GM18868 (cell line): Measurements from ENCODE around the gene TOMM7.
"Not testable (repeated sequence)": the region's sequence is repeated elsewhere in the genome, so short reads cannot be mapped to it uniquely, and the experiment has no call there.

Source experiments
- ATAC-seq: cut with Tn5 transposase; IDR thresholded peaks from one replicate; pipeline ENCODE4 v1.9.1; 2021; ENCODE audit warnings: mild to moderate bottlenecking, moderate library complexity; ENCODE audit not compliant: unreplicated experiment

Gene TOMM7

GRCh38 chr7:22790640-22791039, 32.0 kb downstream of the TOMM7 start:
- not testable (repeated sequence) for ATAC-seq

DNA sequence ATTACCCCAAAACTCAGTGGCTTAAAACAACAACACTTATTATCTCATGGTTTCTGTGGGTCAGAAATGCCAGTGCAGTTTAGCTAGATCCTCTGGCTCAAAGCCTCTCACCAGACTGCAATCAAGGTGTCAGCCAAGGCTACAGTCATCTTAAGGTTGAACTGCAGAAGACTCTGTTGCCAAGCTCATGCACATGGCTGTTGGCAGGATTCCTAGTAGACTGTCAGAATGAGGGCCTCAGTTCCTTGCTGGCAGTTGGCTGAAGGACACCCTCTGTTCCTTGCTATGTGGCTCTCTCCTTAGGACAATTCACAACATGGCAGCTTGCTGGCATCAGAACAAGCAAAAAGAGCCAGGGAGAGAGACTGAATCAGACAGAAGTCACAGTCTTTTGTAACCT, 34.7 kb downstream of the TOMM7 start:
- ATAC-seq, result no peak

- ATAC-seq, result no peak
Observed at GRCh38 chr7:22786290-22786932, 36.2 kb downstream of the TOMM7 start.

DNA sequence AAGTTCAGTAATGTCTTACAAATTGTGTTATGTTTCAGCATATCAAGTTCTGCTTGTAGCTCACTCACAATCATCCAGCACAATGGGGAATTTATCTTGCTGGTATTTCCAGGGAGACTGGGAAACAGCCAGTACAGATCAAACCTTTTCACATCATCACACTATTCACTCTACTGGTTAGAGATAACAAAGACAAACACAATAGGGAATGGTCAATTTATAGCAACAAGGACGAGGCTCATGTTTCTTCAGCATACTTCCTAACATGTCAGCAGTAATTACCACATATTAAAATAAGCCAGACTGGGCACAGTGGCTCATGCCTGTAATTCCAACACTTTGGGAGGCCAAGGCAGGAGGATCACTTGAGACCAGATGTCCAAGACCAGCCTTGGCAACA, 38.3 kb downstream of the TOMM7 start:
- no peak for ATAC-seq

DNA sequence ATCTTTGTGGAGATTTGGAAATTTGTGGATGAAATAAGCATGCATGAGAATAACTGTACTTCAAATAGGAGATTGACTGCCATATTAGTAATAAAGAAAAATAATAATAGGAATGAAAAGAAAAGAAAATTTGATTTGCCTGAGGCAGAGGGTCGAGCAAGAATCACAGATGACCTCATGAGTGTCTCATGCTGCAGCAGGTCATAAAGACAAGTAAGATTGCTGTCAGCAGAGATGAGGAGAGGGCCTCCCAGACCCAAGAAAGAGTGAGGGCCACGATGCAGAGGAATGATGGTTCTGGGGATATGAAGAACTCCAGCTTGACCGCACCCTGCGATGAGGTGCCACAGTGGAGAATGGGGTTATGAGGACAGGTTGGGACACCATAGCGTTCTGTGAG, 39.2 kb downstream of the TOMM7 start:
- no peak for ATAC-seq

DNA sequence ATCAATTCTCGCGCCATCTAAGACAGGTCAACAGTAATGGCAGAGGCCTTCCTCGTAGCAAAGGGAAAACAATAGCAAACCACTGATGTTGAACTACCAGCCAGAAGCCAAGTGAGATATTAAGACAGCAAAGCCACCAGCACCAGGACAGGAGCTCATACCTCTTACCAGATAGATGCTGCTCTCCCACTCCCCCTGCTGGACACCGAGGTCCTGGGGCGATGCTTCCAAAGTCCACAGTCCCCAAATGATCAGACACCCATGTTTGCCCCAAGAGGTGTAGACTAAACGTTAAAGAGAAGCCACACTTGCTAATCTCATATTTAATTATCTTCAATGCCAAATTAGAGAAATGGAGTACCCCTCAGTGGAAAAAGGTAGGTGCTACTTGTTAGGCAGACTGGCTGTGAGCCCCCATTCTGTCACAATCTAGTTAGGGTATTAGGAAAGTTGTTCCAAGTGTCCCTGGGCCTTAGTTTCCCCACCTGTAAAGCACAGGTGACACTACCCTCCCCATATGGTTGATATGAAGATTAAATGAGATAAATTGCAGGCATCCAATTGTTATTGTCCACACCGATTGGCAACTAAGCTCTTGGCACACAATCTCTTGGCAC, 39.9 kb downstream of the TOMM7 start:
- peak; percentile 82 for ATAC-seq

- ATAC-seq, result no peak
Observed at GRCh38 chr7:22781230-22781711, 41.4 kb downstream of the TOMM7 start.

DNA sequence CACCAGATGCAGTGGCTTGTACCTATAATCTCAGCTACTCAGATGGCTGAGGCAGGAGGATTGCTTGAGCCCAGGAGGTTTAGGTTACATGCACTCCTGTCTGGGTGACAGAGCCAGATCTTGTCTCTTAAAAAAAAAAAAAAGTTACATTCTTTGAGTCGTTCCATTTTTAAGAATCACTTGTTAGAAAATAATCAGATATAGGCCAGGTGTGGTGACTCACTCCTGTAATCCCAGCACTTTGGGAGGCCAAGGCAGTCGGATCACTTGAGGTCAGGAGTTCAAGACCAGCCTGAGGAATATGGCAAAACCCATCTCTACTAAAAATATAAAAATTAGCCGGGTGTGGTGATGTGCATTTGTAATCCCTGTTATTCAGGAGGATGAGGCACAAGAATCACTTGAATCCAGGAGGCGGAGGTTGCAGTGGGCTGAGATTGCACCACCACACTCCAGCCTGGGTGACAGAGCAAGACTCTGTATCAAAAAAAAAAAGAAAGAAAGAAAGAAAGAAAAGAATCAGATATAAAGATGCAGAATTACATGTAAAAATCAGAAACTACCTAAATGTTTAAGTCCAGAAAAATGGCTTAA, 42.8 kb downstream of the TOMM7 start:
- ATAC-seq, result not testable (repeated sequence)

DNA sequence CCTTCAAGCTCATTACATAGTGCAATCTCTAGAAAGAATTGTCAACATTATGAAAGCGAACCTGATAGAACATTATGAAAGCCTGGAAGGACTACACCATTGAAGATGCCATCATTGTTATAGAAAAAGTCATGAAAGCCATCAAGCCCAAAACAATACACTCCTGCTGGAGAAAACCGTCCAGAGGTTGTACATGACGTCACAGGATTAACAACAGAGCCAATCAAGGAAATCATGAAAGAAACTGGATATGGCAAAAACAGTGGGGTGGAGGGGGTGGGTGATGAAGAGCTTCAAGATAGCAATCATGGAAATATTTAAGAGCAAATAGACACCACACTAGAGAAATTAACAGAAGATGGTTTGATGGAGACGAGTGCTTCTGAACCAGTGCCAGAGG, 45.7 kb downstream of the TOMM7 start:
- no peak for ATAC-seq

- no peak for ATAC-seq
Observed at GRCh38 chr7:22772885-22773284, 49.8 kb downstream of the TOMM7 start.

GRCh38 chr7:22771872-22772228, 50.8 kb downstream of the TOMM7 start:
- no peak for ATAC-seq

- ATAC-seq, result no peak
Observed at GRCh38 chr7:22771194-22771871, 51.3 kb downstream of the TOMM7 start.

DNA sequence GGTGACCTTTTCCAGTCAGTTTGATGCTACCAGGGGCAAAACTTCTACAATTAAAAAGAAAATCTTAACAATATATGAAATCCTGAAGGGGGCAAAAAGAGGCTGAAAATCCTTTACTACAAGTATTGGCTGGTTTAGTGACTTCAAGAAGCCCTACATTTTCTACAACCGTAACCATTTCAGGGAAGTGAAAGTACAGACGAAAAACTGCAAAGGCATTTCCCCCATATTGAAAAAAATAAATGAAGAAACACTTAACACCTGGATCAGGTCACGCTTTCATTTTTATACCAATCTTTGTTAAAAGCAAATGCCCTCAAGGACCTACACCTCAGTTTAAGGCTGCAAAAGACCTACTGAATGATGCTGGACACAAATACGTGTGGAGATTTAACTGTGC, 57.0 kb downstream of the TOMM7 start:
- ATAC-seq, result peak; percentile 86
